ENCODE data around the gene ABHD11.
A peak's percentile ranks its signal among the peaks of the same experiment; 100 is the strongest.
"Not testable (repeated sequence)": the region's sequence is repeated elsewhere in the genome, so short reads cannot be mapped to it uniquely, and the experiment has no call there.

ABHD11 gene

GRCh38 chr7:73718905-73719805 is 19.4 kb downstream of the ABHD11 start, which contains the start of gene STX1A:
Gene STX1A (minus strand): TSS chr7:73719669. CDS start chr7:73719631, 38 bp downstream.
- peak; percentile 72 for DNase-seq

GRCh38 chr7:73718438-73718881 is 20.1 kb downstream of the ABHD11 start:
- peak; percentile 18 for DNase-seq

- DNase-seq: peak; percentile 73
Observed at GRCh38 chr7:73717991-73718405, 20.6 kb downstream of the ABHD11 start.

- DNase-seq: no peak
Observed at GRCh38 chr7:73717025-73717807, 21.4 kb downstream of the ABHD11 start.

GRCh38 chr7:73716318-73716890 is 22.2 kb downstream of the ABHD11 start:
- DNase-seq: no peak

GRCh38 chr7:73715648-73716317 is 22.8 kb downstream of the ABHD11 start:
- no peak for DNase-seq

GRCh38 chr7:73713319-73713718 is 25.3 kb downstream of the ABHD11 start:
- not testable (repeated sequence) for DNase-seq

- no peak for DNase-seq
Observed at GRCh38 chr7:73712773-73713172, 25.8 kb downstream of the ABHD11 start.

- DNase-seq: no peak
Observed at GRCh38 chr7:73708961-73709549, 29.5 kb downstream of the ABHD11 start.

GRCh38 chr7:73707045-73707631 is 31.5 kb downstream of the ABHD11 start:
- DNase-seq: no peak

- no peak for DNase-seq
Observed at GRCh38 chr7:73706126-73707044, 32.2 kb downstream of the ABHD11 start.

GRCh38 chr7:73705551-73705920 is 33.1 kb downstream of the ABHD11 start:
- DNase-seq: no peak

GRCh38 chr7:73704640-73705550 is 33.7 kb downstream of the ABHD11 start:
- DNase-seq: no peak

GRCh38 chr7:73703757-73704639 is 34.6 kb downstream of the ABHD11 start:
- no peak for DNase-seq

GRCh38 chr7:73703225-73703624 is 35.4 kb downstream of the ABHD11 start:
- no peak for DNase-seq

GRCh38 chr7:73702665-73703064 is 35.9 kb downstream of the ABHD11 start:
- no peak for DNase-seq

- no peak for DNase-seq
Observed at GRCh38 chr7:73702226-73702625, 36.4 kb downstream of the ABHD11 start.

- no peak for DNase-seq
Observed at GRCh38 chr7:73701357-73701995, 37.1 kb downstream of the ABHD11 start.

Data from central memory CD4-positive, alpha-beta T cell (primary cell).